ENCODE measurements around the gene TMEM187. TPM values are rescaled to one million over a fixed set of nuclear protein-coding genes. Genes with fewer than 3 reads are reported as not detected.
A peak's percentile ranks its signal among the peaks of the same experiment; 100 is the strongest.

The TMEM187 gene
- total RNA-seq, 2 experiments from 2014 or later, result 4.4 to 5.4 TPM

GRCh38 chrX:154014429-154015380 lies 42.2 kb downstream of the TMEM187 start:
- Mint-ChIP-seq H3K4me1 (peaks cover 7% of the 10 kb centered on the region), H3K36me3 (ENCODE audit: low read depth) (peaks cover 15% of the 10 kb centered on the region), H3K9me3 (ENCODE audit: low read depth) (no peaks in the 10 kb centered on the region), H3K27me3 (no peaks in the 10 kb centered on the region), H3K4me3 (no peak overlapping the region), H3K27ac (no peak overlapping the region)
- ATAC-seq, result no peak
- DNase-seq, result no peak
- CTCF ChIA-PET, result interaction anchor here (0.7 to 1.6 kb wide), 4 partner anchors 10 to 53 kb away, joined by 4 to 9 read pairs (median 5); no protein-coding TSS in a partner anchor
- intact Hi-C loops (cut with DNase I, micrococcal nuclease), result loop anchor here in 1 of 2 experiments (5.0 to 10.0 kb wide), 2 partner anchors 87 to 360 kb away; partner anchors contain the start of genes ARHGAP4, EMD and FLNA
- POLR2A ChIA-PET, result interaction anchor here (0.9 kb wide), 2 partner anchors 13 to 26 kb away, joined by 3 to 6 read pairs; no protein-coding TSS in a partner anchor

GRCh38 chrX:154015581-154016264 lies 43.2 kb downstream of the TMEM187 start:
- Mint-ChIP-seq H3K4me3 (no peak overlapping the region), H3K36me3 (ENCODE audit: low read depth) (peaks cover 12% of the 10 kb centered on the region), H3K27me3 (no peaks in the 10 kb centered on the region), H3K27ac (peak overlapping the region; percentile 42), H3K9me3 (ENCODE audit: low read depth) (no peaks in the 10 kb centered on the region), H3K4me1 (peaks cover 7% of the 10 kb centered on the region)
- intact Hi-C loops (cut with DNase I, micrococcal nuclease), result loop anchor here in 1 of 2 experiments (5.0 to 10.0 kb wide), 2 partner anchors 88 to 359 kb away; partner anchors contain the start of genes ARHGAP4, EMD and FLNA
- DNase-seq (no peak), ATAC-seq (no peak)
- ChIA-PET POLR2A (no interaction called here), CTCF (no interaction called here)

- no peak for ATAC-seq
- Mint-ChIP-seq H3K27ac (no peak overlapping the region), H3K4me3 (no peak overlapping the region), H3K27me3 (no peaks in the 10 kb centered on the region), H3K4me1 (peaks cover 14% of the 10 kb centered on the region), H3K9me3 (ENCODE audit: low read depth) (no peaks in the 10 kb centered on the region), H3K36me3 (ENCODE audit: low read depth) (peaks cover 12% of the 10 kb centered on the region)
- DNase-seq, result no peak
- POLR2A ChIA-PET, result interaction anchor here (0.5 kb wide), 1 partner anchor 103 kb away, joined by 3 read pairs; no protein-coding TSS in a partner anchor
- intact Hi-C loops (cut with DNase I, micrococcal nuclease), result loop anchor here in 1 of 2 experiments (5.0 to 10.0 kb wide), 2 partner anchors 89 to 358 kb away; partner anchors contain the start of genes ARHGAP4, EMD and FLNA
- CTCF ChIA-PET, result no interaction called here
Measured at GRCh38 chrX:154016366-154017076, 44.0 kb downstream of the TMEM187 start.

- CTCF ChIA-PET, result interaction anchor here (0.7 to 0.8 kb wide), 2 partner anchors 36 to 49 kb away, joined by 3 to 5 read pairs; no protein-coding TSS in a partner anchor
Measured at GRCh38 chrX:154017766-154018517, 45.4 kb downstream of the TMEM187 start.

GRCh38 chrX:154018518-154019060 lies 46.0 kb downstream of the TMEM187 start:
- Mint-ChIP-seq H3K27ac (peak overlapping the region; percentile 87), H3K4me3 (peak overlapping the region; percentile 85), H3K4me1 (peaks cover 14% of the 10 kb centered on the region), H3K36me3 (ENCODE audit: low read depth) (peaks cover 6% of the 10 kb centered on the region), H3K27me3 (no peaks in the 10 kb centered on the region), H3K9me3 (ENCODE audit: low read depth) (no peaks in the 10 kb centered on the region)
- CTCF ChIA-PET, result interaction anchor here (0.6 to 0.8 kb wide), 2 partner anchors 49 to 311 kb away, joined by 3 to 5 read pairs; no protein-coding TSS in a partner anchor
- intact Hi-C loops (cut with DNase I, micrococcal nuclease), result loop anchor here in 1 of 2 experiments (2.0 to 10.0 kb wide), 4 partner anchors 34 to 356 kb away; partner anchors contain the start of genes ARHGAP4, EMD, FLNA and MECP2
- DNase-seq (no peak), ATAC-seq (no peak)
- POLR2A ChIA-PET, result interaction anchor here (0.6 kb wide), 1 partner anchor 51 kb away, joined by 3 read pairs; no protein-coding TSS in a partner anchor

More at GRCh38 chrX:154017766-154018517, 45.4 kb downstream of the TMEM187 start:
- POLR2A ChIA-PET, result interaction anchor here (0.6 kb wide), 1 partner anchor 51 kb away, joined by 3 read pairs; no protein-coding TSS in a partner anchor
- H3K4me3 Mint-ChIP-seq, result peak overlapping the region; percentile 85
- intact Hi-C loops (cut with DNase I, micrococcal nuclease), result loop anchor here in 1 of 2 experiments (2.0 to 10.0 kb wide), 4 partner anchors 33 to 357 kb away; partner anchors contain the start of genes ARHGAP4, EMD, FLNA and MECP2
- ATAC-seq (no peak), DNase-seq (no peak)
- peak overlapping the region; percentile 87 for H3K27ac Mint-ChIP-seq
- H3K36me3 Mint-ChIP-seq (ENCODE audit: low read depth), result peaks cover 9% of the 10 kb centered on the region
- H3K27me3 Mint-ChIP-seq, result no peaks in the 10 kb centered on the region
- peaks cover 14% of the 10 kb centered on the region for H3K4me1 Mint-ChIP-seq
- H3K9me3 Mint-ChIP-seq (ENCODE audit: low read depth), result no peaks in the 10 kb centered on the region

GRCh38 chrX:154019061-154019621 lies 46.6 kb downstream of the TMEM187 start:
- Mint-ChIP-seq H3K27ac (peak overlapping the region; percentile 87), H3K27me3 (no peaks in the 10 kb centered on the region), H3K36me3 (ENCODE audit: low read depth) (peaks cover 5% of the 10 kb centered on the region), H3K4me1 (peaks cover 14% of the 10 kb centered on the region), H3K4me3 (peak overlapping the region; percentile 85), H3K9me3 (ENCODE audit: low read depth) (no peaks in the 10 kb centered on the region)
- ChIA-PET CTCF (interaction anchor here (0.6 to 0.8 kb wide), 2 partner anchors 50 to 311 kb away, joined by 3 to 5 read pairs; no protein-coding TSS in a partner anchor), POLR2A (no interaction called here)
- intact Hi-C loops (cut with DNase I, micrococcal nuclease), result loop anchor here in 1 of 2 experiments (2.0 to 10.0 kb wide), 4 partner anchors 34 to 356 kb away; partner anchors contain the start of genes ARHGAP4, EMD, FLNA and MECP2
- peak; percentile 39 for DNase-seq
- peak; percentile 5 for ATAC-seq

- peak; percentile 61 for ATAC-seq
- CTCF ChIA-PET, result interaction anchor here (0.6 to 1.1 kb wide), 4 partner anchors 16 to 293 kb away, joined by 3 to 4 read pairs (median 3); no protein-coding TSS in a partner anchor
- Mint-ChIP-seq H3K27me3 (no peaks in the 10 kb centered on the region), H3K36me3 (ENCODE audit: low read depth) (peaks cover 5% of the 10 kb centered on the region), H3K4me1 (peaks cover 14% of the 10 kb centered on the region), H3K4me3 (peak within 1 kb of the TSS; percentile 87), H3K27ac (peak within 1 kb of the TSS; percentile 90), H3K9me3 (ENCODE audit: low read depth) (no peaks in the 10 kb centered on the region)
- POLR2A ChIA-PET, result no interaction called here
- intact Hi-C loops (cut with DNase I, micrococcal nuclease), result loop anchor here (2.0 to 10.0 kb wide), 7 partner anchors 31 to 355 kb away; partner anchors contain the start of genes HCFC1 (in 2 of the 2), ARHGAP4 (in 1 of the 2), EMD (in 1 of the 2) and FLNA (in 1 of the 2)
- DNase-seq, result peak; percentile 73
Measured at GRCh38 chrX:154019633-154020528, 47.3 kb downstream of the TMEM187 start, which contains the start of gene IRAK1. Gene IRAK1 (minus strand): TSS chrX:154019902. CDS start chrX:154019812, 90 bp downstream.

- Mint-ChIP-seq H3K27ac (peak overlapping the region; percentile 90), H3K27me3 (no peaks in the 10 kb centered on the region), H3K9me3 (ENCODE audit: low read depth) (no peaks in the 10 kb centered on the region), H3K4me3 (peak overlapping the region; percentile 87), H3K4me1 (peaks cover 14% of the 10 kb centered on the region), H3K36me3 (ENCODE audit: low read depth) (peaks cover 5% of the 10 kb centered on the region)
- DNase-seq (peak; percentile 25), ATAC-seq (peak; percentile 18)
- ChIA-PET CTCF (interaction anchor here (0.7 to 1.1 kb wide), 4 partner anchors 16 to 80 kb away, joined by 3 read pairs; no protein-coding TSS in a partner anchor), POLR2A (no interaction called here)
- intact Hi-C loops (cut with DNase I, micrococcal nuclease), result loop anchor here (2.0 to 5.0 kb wide), 3 partner anchors 30 to 50 kb away; partner anchors contain the start of genes HCFC1 (in 2 of the 2) and TMEM187 (in 1 of the 2)
Measured at GRCh38 chrX:154020536-154021115, 48.1 kb downstream of the TMEM187 start.
